NCI-H69 (cell line): ENCODE measurements around the gene SENP3.
A peak's percentile ranks its signal among the peaks of the same experiment; 100 is the strongest.

Experiments used
- DNase-seq: peaks from one replicate; lab custom pipeline; 2025; lab: John Stamatoyannopoulos, UW

The SENP3 gene

DNA sequence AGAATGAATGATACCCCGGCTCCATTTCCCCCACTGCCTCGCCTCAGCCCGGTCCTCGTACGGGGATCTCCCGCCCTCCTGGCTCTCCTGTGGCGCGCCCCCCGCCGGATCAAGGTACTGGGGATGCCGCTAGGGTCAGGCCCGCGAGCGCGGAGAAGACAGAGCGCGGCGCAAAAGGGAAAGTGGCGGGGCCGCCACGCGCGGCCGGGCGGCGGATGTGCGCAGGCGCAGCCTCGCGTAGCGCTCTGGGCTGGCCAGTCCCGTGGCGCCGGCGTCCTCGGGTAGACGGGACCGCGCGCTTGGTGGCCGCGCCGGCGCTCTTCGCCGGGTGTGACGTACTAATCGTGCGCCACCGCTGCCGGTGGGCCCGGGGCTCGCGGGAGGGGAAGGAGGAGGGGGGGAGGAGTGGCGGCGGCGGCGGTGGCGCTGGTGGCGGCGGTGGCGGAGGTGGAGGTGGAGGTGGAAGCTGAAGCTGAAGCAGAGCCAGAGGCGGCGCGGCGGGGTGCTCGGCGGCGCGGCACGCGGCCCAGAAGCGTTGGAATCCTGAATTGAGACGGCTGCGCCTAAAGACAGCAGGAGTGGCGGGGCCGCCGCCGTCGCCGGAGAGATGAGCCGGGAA, at the start of gene SENP3:
TSS of gene SENP3 (plus strand) at position 331 of the 619 bp plus-strand sequence. CDS start 1,158 bp downstream, outside the sequence.
- DNase-seq = peak; percentile 91

DNA sequence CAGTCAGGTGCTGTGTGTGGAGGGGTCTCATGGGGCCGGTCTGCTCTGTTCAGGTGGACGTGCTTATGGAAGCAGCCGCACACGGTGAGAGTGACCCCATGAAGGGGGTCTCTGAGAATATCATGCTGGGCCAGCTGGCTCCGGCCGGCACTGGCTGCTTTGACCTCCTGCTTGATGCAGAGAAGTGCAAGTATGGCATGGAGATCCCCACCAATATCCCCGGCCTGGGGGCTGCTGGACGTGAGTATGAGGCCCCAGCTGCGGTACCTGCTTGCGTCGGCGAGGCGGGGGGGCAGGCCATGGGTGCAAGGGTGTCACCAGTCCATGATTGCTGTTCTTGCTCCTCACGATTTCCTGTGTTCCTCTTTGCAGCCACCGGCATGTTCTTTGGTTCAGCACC, 49.6 kb upstream of the SENP3 start:
- DNase-seq = no peak

DNA sequence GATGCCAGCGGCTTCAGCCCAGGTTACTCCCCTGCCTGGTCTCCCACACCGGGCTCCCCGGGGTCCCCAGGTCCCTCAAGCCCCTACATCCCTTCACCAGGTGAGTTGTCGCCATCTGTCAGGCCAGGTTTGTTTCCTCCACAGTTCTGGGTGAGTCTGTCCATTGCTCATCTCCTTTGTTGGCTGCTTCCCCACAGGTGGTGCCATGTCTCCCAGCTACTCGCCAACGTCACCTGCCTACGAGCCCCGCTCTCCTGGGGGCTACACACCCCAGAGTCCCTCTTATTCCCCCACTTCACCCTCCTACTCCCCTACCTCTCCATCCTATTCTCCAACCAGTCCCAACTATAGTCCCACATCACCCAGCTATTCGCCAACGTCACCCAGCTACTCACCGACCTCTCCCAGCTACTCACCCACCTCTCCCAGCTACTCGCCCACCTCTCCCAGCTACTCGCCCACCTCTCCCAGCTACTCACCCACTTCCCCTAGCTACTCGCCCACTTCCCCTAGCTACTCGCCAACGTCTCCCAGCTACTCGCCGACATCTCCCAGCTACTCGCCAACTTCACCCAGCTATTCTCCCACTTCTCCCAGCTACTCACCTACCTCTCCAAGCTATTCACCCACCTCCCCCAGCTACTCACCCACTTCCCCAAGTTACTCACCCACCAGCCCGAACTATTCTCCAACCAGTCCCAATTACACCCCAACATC, 48.7 kb upstream of the SENP3 start:
- DNase-seq = no peak

DNA sequence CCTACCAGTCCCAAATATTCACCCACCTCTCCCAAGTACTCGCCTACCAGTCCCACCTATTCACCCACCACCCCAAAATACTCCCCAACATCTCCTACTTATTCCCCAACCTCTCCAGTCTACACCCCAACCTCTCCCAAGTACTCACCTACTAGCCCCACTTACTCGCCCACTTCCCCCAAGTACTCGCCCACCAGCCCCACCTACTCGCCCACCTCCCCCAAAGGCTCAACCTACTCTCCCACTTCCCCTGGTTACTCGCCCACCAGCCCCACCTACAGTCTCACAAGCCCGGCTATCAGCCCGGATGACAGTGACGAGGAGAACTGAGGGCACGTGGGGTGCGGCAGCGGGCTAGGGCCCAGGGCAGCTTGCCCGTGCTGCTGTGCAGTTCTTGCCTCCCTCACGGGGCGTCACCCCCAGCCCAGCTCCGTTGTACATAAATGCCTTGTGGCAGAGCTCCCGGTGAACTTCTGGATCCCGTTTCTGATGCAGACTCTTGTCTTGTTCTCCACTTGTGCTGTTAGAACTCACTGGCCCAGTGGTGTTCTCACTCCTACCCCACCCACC, 47.8 kb upstream of the SENP3 start:
- DNase-seq = no peak

DNA sequence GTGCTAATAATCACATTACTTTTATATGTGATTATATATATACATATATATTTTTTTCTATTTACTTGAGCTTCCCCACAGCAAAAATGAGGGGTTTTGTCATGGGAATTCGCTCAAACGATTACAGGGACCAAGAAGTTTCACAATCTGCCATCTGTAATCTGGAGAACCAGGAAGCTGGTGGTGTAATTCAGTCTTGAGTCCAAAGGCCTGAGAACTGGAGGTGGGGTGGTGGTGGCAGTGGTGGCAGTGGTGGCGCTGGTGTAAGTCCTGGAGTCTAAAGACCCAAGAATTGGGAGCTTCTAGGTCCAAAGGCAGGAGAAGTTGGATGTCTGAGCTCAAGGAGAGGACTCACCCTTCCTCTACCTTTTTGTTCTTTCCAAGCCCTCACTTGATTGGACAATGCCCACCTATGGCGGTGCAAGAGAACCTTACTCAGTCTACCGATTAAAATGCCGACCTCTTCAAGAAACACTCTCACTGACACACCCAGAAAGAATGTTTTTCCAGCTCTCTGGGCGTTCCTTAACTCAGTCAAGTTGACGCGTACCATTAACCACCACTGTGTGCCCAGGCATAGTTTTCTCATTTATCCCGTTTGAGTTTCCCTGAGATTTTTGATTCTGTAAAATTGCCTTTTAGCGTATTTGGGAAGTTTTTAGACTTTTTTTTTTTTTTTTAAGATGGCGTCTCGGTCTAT, 45.7 kb upstream of the SENP3 start:
- no peak for DNase-seq

DNA sequence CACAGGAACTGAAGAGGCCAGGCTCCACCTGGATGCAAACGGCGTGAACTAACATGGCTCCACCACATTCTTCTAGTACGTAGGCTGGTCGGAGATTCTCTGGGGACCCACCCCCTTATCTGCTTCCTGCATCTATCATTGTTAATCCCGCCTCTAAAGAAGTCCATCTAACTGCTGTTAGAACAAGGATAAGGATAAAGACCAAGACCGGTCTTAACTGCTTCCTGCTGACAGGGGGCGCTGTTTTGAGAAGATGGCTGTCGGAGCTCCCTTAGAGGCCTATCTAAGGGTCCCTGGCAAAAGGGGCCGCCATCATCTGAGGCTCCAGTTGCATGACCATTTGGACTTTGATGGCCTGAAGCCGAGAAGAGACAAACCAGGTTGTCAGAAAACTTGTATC, 38.7 kb upstream of the SENP3 start:
- DNase-seq = peak; percentile 48

DNA sequence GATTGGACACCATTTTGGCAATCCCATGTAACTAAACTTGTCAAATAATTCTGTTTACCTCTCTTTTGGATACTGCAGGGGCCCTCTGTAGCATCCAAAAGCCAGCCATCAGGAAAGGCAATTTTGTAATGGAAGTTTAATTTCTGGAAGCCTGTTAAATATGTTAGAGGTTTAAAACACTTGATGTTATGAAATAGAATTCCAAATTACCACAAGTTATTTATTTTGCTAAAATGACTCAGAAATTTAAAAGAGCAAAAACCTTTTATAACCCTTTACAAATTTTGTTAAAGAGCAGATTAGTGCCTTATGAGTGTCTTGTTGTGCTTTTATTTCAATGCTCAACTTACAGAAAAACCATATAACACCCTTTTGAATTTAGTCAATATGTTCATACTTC, 32.9 kb upstream of the SENP3 start:
- no peak for DNase-seq

DNA sequence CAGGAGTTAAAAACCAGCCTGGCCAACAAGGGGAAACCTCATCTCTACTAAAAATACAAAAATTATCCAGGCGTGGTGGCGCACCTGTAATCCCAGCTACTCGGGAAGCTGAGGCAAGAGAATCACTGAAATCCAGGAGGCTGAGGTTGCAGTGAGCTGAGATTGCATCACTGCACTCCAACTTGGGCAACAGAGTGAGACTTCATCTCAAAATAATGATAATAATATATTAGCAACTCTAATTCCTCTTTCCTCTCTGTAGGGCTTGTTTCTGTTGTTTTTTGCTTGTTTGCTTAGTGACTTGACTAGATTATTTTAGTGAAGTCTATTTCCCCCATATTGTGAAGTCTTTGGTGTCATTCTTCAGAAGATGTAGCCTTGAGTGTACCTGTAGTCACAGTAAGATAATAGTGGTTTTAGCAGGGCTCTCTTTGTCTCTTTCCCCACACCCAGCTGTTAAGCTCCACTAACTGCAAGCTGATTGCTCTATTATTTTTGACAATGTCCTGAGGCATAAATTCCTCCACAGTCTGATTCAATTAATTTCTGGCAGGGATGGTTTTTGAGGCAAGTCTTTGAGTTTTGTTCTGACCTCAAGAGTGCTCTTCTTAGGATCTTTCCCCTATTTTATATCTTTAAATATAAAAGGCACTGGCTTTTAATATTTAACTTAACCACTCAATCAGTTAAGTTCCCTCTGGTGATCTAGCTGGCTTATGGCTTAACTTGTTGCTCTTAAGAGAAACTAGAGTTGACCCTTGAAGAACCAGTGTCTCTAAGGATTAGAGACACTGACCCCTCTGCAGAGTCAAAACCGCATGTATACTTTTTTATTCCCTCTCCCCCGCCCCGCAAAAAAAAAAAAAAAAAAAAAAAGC, 31.5 kb upstream of the SENP3 start:
- no peak for DNase-seq

DNA sequence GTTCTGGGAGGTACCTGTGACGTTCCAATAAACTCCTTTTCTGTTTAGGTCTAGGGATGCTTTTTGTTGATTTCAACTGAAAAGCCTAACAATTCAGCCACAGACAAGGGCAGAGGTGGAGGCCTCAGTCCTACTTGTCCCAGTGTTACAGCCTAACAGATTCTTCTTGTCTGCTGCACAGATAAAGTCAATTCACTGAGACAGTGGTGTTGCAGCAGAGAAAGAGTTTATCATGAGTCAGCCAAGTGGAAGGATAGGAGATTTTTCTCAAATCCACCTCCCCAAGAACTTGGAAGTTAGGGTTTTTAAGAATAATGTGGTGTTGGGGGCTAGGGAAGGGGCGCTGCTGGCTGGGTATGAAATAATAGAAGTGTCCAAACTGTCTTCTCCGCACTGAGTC, 23.7 kb upstream of the SENP3 start:
- DNase-seq = no peak

DNA sequence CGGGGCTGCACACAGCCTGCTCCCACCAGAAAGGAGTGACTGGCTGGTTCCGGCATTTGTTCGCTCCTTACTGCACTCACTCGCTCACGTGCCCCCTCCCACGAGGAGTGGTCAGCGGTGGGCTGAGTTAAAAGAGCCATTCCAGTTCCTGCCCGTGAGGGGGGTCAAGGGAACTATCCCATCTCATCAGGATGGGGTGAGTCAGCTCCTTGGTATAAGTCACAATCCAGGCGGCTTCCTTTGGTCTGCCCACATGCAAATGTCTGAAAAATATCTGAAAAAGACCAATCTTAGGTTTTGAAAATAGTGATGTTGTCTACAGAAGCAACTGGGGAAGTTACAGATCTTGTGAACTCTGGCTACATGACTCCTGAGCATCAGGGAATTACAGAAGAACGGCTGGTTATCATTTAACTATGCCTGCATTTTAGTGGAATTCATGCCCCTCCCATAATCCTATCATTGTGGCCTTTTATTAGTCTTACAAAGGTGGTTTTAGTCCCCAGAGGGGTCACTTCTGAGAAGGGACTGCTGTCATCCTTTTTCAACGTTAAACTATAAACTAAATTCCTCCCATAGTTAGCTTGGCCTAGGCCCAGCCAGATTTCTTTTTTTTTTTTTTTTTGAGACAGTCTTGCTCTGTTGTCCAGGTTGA, 22.7 kb upstream of the SENP3 start:
- DNase-seq = no peak

DNA sequence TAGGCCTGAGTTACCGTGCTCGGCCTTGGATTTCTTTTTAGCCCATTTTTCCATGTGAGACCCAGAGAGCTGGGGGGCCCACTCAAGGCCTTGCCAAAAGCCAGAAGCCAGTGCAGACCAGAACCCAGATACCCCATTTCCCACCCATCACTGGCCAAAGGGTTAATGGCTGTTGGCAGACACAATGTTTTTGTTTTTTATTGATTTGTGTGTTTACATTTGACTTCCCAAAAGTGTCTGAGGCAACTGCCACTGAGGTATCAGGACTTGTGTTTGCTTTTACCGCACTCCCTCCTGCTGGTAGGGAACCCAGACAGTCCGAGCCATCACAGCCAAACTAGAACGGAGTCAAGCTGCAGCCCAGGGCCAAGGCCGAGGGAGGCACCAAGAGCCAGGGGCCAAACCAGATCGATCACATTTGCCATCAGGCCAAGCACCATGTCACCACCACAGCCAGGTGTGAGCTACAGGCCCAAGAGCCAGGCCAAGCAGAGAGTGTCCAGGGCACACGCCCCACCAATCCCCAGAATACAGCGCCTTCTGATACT, 20.6 kb upstream of the SENP3 start:
- DNase-seq = no peak

DNA sequence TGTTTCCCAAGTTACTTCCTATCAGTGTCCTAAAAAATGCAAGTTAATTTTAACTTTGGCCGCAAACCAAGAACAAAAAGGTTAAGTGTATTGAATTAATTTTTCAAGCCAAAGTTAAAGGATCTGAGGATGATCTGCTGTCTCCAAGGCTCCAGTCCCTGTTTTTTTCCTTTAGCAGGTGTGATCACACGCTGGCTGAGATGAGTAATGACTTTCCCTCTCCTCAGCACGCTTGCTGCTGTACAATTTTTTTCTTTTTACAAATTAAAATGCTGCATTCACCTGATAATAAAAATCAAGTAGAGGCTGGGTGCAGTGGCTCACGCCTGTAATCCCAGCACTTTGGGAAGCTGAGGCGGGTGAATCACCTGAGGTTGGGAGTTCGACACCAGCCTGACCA, 16.8 kb upstream of the SENP3 start:
- no peak for DNase-seq

DNA sequence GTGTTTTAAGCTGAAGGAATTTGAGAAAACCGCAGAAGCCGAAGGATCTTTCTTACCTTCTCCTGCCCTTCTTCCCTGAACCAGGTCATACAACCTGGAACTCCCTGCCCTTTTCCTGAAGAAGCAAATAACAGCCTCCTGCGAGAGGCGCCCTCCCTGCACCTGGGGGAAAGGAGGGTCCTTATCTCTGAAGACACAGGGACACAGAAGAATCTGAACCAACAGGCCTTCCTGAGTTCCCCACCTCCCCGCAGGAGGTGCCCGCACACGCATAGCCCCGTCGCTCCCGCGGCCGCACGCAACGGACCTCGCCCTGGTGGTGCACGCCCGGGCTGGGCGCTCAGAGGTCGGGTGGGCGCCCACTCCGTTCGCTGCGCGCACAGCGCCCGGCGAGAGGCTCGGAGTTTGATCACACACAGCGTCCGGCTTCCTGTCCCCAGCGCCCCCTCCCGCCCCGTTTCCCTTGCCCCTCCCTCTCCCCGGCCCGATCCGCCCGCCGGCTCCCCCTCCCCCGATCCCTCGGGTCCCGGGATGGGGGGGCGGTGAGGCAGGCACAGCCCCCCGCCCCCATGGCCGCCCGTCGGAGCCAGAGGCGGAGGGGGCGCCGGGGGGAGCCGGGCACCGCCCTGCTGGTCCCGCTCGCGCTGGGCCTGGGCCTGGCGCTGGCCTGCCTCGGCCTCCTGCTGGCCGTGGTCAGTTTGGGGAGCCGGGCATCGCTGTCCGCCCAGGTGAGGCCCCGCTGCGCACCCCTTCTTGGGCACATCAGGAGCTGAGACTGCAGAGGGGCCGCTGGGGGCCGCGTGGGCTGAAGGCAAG, 12.9 kb upstream of the SENP3 start, which contains the start of gene TNFSF12:
TSS of gene TNFSF12 (plus strand) at position 474 of the 816 bp plus-strand sequence. CDS start at position 570, 96 bp downstream.
- DNase-seq = peak; percentile 27

DNA sequence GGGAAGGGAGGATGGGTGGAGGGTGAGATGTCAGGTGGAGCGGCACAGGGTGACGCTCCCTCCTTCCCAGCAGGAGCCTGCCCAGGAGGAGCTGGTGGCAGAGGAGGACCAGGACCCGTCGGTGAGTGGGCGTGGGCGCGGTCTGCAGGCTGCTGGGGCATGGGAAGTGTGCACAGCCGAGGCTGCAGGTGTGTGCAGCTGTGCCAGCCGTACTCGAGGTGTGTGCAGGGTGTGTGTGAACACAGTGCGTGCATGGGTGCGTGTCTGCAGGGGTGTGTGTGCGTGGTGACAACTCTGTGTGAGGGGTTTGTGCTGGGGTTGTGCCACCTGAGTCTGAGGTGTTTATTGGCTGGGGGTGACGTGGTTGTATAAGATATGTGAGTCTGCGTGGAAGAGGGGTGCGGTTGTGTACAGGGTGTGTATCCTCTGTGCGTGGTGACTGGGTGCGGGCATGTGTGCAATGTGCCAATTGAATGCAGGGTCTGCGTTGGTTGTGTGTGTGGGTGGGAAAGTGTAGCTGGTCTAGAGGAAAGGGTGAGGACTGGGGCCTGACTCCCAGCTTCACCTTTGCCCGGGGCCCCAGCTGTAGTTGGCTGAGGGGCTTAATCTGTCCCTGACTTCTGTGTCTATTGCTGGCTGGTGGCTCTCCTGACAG, 12.2 kb upstream of the SENP3 start:
- DNase-seq = no peak

DNA sequence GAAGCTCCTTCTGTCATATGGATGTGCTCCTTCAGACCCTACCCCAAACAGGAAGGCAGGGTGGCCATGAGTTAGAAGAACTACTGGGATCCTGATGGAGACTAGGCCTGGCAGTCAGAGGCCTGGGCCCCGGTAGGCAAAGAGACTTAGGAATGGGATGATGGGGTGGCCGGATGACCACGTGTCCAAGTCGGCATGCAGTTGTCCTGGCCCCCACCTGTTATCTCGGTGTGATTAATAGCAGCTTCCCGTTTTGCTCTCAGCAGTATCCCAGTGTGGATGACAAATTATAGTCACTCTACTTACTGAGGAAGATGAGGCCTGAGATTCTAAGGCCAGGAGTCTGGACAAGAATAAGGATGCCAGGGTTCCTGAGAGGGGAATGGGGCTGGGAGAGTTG, 11.4 kb upstream of the SENP3 start:
- DNase-seq = no peak

DNA sequence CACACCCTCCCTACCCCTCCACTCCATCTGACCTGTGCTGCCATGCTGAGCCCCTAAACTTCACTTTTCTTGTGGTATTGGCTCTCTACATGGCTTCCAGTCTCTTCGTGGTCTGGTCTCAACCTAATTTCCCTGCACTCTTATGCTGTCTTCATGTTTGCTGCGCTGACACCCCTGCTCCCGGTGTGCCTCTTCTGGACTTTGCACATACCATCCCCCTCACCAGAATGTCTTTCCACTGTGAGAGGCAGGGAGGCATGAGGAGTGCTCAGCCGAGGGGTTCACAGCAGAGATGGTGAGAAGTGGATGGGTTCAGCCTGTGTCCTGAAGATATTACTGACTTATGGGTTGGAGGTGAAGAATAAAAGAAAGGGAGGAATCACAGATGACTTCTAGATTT, 10.3 kb upstream of the SENP3 start:
- no peak for DNase-seq

DNA sequence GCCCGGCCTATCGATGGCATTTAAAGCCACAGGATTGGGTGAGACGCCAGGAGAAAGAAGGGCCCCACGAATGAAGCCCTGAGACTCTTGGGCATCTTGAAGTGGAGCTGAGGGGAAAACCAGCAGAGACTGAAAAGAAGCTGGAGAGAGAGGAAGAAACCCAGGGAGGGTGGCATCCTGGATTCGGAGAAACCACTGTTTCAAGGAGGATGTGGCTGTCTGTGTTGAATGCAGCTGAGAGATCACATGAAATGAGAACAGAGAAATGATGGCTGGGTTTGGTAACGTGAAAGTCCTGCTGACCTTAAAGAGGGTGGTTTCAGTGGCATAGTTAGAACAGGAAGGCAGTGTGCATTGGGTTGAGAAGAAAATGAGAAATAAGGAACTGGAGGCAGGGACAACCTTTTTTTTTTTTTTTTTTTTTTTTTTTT, 9.1 kb upstream of the SENP3 start:
- no peak for DNase-seq

DNA sequence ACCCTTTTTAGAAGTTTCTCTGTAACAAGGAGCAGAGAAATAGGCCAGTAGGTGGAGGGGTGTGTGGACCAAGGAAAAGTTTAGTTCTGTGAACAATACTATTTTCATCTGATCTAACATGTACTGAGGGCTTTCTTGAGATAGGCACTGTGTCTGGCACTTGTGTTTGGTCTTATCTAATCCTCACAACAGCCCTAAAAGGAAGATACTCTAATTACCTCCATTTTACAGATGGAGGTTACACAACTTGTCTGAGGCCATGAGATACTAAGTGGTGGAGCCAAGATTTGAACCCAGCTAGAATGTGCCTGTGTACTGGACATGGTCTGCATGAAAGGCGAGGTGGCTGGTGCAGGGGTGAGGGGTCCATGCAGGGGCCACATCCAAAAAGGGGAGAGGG, 8.4 kb upstream of the SENP3 start:
- no peak for DNase-seq

DNA sequence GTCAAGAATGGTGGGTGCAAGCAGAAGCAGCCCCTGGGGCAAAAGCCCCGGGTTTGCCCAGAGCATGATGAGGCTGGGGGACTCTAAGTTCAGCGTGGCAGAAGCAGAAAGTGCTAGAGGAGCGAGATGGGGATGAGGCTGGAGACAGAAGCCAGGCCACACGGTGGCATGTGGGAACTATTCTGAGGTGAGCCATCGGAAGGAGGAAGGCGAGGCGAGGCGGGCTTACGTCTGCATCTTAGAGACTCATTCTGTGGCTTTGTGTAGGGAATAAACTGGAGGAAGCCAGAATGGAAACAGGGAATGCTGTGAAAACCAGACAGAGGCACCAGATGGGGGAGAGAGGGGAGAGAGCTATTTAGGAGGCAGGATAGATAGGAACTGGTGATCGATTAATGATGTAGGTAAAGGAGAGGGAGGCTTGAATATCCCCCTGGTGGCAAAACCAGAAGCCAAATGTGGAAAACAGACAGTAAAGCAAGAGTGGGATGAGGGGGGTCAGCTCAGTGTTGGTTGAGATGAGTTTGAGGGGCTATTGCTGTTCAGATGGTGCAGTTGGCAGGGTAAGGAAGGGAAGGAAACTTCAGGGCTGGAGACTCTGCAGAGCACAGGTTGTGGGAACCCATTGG, 6.3 kb upstream of the SENP3 start:
- DNase-seq = no peak
